ENCODE measurements around the gene SNX10. TPM values are rescaled to one million over a fixed set of nuclear protein-coding genes. Genes with fewer than 3 reads are reported as not detected.

Gene SNX10
- total RNA-seq, 1 donor from 2014 or later, result 0.53 TPM

GRCh38 chr7:26393818-26394217, 102.2 kb downstream of the SNX10 start:
- Histone ChIP-seq H3K4me3 (ENCODE audit: low read depth, low read length) (no peak overlapping the region), H3K27me3 (ENCODE audit: control insufficient read depth, insufficient read depth, low read length) (peaks cover 4% of the 10 kb centered on the region), H3K36me3 (ENCODE audit: control insufficient read depth, insufficient read depth, low read length) (no peaks in the 10 kb centered on the region)
- no peak for TF ChIP-seq CTCF (IDR thresholded peaks at IDR 0.05; ENCODE audit: insufficient read depth, low read length, severe bottlenecking)
- FAIRE-seq (no peak), DNase-seq (ENCODE audit: low read depth) (no peak)

DNA sequence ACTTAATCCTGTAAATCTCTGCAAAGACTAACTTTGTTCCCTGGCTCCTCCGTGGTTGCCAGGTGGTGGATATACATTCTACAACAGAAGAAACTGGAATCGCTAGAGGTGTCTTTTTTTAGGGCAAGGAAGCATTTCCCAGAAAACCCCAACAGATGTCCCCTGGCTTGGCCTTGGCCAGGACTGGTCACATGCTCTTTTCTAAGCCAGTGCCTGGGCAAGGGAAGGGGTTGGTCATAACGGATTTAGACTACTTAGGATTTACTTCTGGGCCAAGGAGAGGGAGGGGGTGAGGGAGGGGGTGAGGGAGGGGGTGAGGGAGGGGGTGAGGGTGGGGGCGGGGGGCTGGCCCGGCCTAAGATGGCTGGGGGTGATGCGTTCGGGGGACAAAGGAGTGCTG, 105.7 kb downstream of the SNX10 start:
- no peak for TF ChIP-seq CTCF (IDR thresholded peaks at IDR 0.05; ENCODE audit: insufficient read depth, low read length, severe bottlenecking)
- Histone ChIP-seq H3K4me3 (ENCODE audit: low read depth, low read length) (no peak overlapping the region), H3K36me3 (ENCODE audit: control insufficient read depth, insufficient read depth, low read length) (no peaks in the 10 kb centered on the region), H3K27me3 (ENCODE audit: control insufficient read depth, insufficient read depth, low read length) (peaks cover 4% of the 10 kb centered on the region)
- DNase-seq (ENCODE audit: low read depth), result no peak
- no peak for FAIRE-seq

DNA sequence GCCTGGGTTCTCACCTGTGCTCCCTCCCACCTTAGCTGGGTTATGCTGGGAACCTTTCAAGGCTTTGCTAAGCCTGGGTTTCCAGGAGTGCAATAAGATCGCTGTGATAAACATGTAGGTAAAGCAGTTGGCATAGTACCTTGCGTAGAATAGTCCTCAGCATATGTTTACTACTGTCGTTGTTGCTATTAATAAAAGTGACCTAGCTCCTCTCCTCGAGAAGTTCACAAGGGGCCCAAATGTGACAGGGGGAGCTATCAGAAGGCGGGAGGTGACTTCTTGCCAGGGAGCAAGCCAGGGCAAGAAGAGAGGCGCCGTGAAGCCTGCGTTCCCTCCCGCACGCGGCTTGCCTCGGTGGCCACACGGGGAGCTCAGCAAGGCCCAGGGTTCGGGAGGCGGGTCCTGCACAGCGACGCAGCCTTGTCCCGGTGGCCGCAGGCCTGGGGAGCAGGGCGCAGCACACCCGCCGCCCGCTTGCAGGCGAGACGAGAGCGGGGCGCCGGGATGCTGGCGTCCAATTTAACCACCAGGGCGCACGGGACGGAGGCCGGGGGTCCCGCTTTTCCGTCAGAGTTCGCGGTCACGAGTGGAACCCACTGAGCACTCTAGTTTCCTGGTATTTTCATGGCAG, 106.2 kb downstream of the SNX10 start:
- FAIRE-seq (no peak), DNase-seq (ENCODE audit: low read depth) (no peak)
- Histone ChIP-seq H3K36me3 (ENCODE audit: control insufficient read depth, insufficient read depth, low read length) (no peaks in the 10 kb centered on the region), H3K27me3 (ENCODE audit: control insufficient read depth, insufficient read depth, low read length) (peaks cover 4% of the 10 kb centered on the region), H3K4me3 (ENCODE audit: low read depth, low read length) (peak overlapping the region; percentile 44)
- TF ChIP-seq CTCF (IDR thresholded peaks at IDR 0.05; ENCODE audit: insufficient read depth, low read length, severe bottlenecking), result no peak

DNA sequence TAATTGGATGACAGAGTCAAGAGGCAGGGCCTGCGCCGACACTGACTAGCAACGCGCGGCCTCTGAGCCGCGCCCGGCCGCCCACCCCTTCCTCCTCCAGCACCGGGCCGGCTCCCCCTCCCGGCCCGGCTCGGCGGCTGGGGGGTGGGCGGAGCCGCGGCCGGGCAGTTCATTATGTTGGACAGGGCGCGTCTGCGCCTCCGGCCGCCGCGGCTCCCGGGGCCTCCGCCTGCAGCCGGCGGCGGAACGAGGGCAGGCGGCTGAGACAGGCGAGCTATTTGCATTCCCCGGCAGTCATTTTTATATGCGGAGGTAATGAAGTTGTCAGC, 106.7 kb downstream of the SNX10 start:
- DNase-seq (ENCODE audit: low read depth) (peak; percentile 19), FAIRE-seq (no peak)
- TF ChIP-seq CTCF (IDR thresholded peaks at IDR 0.05; ENCODE audit: insufficient read depth, low read length, severe bottlenecking), result no peak
- H3K4me3 ChIP-seq (ENCODE audit: low read depth, low read length), result peak overlapping the region; percentile 44
- H3K36me3 ChIP-seq (ENCODE audit: control insufficient read depth, insufficient read depth, low read length), result no peaks in the 10 kb centered on the region
- peaks cover 4% of the 10 kb centered on the region for H3K27me3 ChIP-seq (ENCODE audit: control insufficient read depth, insufficient read depth, low read length)

DNA sequence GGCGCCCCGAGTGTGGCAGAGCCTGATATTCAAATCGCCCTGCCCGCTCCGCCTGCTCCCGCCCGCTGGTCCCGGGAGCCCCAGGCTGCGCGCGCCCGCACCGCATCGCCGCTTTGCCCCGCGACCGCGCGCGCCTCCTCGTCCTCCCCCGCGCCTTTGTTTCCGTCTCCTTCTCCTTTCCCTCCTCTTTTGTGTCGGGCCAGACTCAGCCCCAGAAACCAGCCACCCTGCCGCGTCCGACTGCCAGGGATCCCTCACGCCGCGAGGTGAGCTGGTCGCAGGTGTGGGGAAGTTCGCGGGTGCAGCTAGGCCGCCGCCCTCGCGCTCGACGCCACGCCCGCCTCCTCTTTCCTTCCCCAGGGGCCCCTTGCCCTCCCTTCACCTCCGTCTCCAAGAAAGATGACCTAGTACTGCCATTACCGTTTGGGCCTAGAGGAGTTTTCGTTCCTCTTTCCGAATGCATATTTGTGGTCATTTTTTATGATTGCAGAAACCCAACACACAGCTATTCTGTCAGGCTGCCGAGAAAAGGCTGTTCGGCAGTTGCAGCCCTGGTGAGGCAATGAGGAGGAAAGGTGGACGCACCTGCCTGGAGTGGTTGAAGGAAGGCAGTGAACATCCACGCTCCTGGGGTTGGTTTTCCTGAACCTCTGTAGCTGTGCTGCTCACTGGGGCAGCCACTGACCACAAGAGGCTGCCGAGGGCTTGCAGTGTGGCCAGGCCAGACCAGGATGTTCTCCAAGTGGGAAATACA, 107.3 kb downstream of the SNX10 start:
- DNase-seq (ENCODE audit: low read depth) (no peak), FAIRE-seq (no peak)
- peaks cover 3% of the 10 kb centered on the region for H3K27me3 ChIP-seq (ENCODE audit: control insufficient read depth, insufficient read depth, low read length)
- H3K36me3 ChIP-seq (ENCODE audit: control insufficient read depth, insufficient read depth, low read length), result no peaks in the 10 kb centered on the region
- no peak for TF ChIP-seq CTCF (IDR thresholded peaks at IDR 0.05; ENCODE audit: insufficient read depth, low read length, severe bottlenecking)
- H3K4me3 ChIP-seq (ENCODE audit: low read depth, low read length), result peak overlapping the region; percentile 44
